WTC11 (cell line): Measurements from ENCODE around the gene ATP2C1.

Source experiments
- CREB1 ChIP-seq: sonication (generic); formaldehyde crosslinking; IDR thresholded peaks from 2 replicates; pipeline ENCODE4 v1.8.0; 2023; ENCODE audit warnings: mild to moderate bottlenecking, missing genetic modification reagents
- SMAD4 ChIP-seq: sonication (generic); formaldehyde crosslinking; IDR thresholded peaks from 2 replicates; pipeline ENCODE4 v1.8.0; 2022; ENCODE audit warnings: mild to moderate bottlenecking, missing genetic modification reagents
- TP53 ChIP-seq: sonication (generic); formaldehyde crosslinking; IDR thresholded peaks from 2 replicates; pipeline ENCODE4 v1.8.1; 2023; ENCODE audit warnings: mild to moderate bottlenecking, missing genetic modification reagents
- ZNF121 ChIP-seq: sonication (generic); formaldehyde crosslinking; IDR thresholded peaks from 2 replicates; pipeline ENCODE4 v1.8.0; 2023; ENCODE audit warnings: missing genetic modification reagents
- ZNF138 ChIP-seq: sonication (generic); formaldehyde crosslinking; conservative IDR thresholded peaks from 2 replicates; pipeline ENCODE4 v1.8.1; 2022; ENCODE audit warnings: mild to moderate bottlenecking, moderate library complexity, missing genetic modification reagents
- TF ChIP-seq, protein P1 (sequence below): fragments of 200-600 bp; IDR thresholded peaks from 2 replicates; pipeline ENCODE4 v1.8.0; 2022; ENCODE audit warnings: antibody characterized with exemption
- TF ChIP-seq, protein P2 (sequence below): fragments of 250-450 bp; sonication (Bioruptor Pico); conservative IDR thresholded peaks from 2 replicates; pipeline ENCODE4 v1.9.0; 2021; ENCODE audit warnings: mild to moderate bottlenecking

DNA sequence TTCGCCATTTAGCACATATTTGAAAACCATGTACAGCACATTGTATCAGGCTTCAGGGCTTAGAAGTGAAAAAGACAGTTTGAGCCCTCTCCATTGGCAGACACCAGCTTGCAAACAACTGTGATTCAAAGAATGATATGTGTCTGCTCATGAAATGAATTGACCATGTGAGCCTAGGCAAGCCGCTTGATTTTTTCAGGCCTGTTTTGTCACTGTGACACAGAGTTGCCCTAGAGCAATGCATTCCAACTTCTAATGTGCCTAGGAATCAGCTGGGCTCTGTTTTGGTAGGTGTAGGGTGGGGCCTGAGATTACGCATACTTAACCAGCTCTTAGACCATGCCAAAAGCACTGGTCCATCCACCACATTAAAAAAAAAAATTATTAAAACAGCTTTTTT is 53.0 kb downstream of the ATP2C1 start:
- TF ChIP-seq TP53 (CRISPR knock-in tag) (no peak), ZNF138 (no peak), SMAD4 (CRISPR knock-in tag) (no peak), CREB1 (CRISPR knock-in tag) (no peak), ZNF121 (CRISPR knock-in tag) (no peak)
- TF ChIP-seq, protein P1, sequence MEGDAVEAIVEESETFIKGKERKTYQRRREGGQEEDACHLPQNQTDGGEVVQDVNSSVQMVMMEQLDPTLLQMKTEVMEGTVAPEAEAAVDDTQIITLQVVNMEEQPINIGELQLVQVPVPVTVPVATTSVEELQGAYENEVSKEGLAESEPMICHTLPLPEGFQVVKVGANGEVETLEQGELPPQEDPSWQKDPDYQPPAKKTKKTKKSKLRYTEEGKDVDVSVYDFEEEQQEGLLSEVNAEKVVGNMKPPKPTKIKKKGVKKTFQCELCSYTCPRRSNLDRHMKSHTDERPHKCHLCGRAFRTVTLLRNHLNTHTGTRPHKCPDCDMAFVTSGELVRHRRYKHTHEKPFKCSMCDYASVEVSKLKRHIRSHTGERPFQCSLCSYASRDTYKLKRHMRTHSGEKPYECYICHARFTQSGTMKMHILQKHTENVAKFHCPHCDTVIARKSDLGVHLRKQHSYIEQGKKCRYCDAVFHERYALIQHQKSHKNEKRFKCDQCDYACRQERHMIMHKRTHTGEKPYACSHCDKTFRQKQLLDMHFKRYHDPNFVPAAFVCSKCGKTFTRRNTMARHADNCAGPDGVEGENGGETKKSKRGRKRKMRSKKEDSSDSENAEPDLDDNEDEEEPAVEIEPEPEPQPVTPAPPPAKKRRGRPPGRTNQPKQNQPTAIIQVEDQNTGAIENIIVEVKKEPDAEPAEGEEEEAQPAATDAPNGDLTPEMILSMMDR = no peak
- TF ChIP-seq, protein P2, sequence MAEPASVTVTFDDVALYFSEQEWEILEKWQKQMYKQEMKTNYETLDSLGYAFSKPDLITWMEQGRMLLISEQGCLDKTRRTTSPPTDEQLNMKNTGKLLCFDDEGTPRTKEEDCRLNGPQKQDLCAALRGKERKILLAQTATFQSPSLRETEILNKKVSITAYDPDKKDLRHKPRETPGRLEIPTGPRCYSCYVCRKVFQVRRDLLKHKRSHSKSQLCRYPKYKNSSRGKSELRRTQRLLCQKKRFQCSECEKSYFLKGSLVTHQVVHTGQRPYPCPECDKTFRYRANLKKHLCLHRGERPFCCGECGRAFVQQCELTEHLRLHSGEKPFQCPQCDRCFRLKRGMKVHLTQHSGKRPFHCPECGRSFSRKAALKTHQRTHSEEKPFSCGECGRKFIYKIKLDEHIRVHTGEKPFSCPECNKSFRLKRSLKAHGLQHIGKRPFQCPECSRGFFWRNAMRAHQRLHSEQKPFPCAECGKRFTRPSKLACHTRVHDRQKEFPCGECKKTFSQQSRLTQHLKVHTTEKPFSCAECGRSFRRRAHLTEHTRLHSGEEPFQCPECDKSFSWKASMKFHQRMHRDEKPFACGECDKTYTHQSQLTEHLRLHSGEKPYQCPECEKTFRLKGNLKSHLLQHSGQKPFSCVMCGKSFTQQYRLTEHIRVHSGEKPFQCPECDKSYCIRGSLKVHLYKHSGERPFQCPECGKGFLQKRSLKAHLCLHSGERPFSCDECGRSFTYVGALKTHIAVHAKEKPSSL (CRISPR knock-in tag) = no peak
